ENCODE results near the gene FMNL3.
A peak's percentile ranks its signal among the peaks of the same experiment; 100 is the strongest.

Gene FMNL3

GRCh38 chr12:49674318-49674981 is 32.8 kb downstream of the FMNL3 start:
- DNase-seq (ENCODE audit: low read depth, low spot score) = no peak

GRCh38 chr12:49673446-49674317 is 33.5 kb downstream of the FMNL3 start:
- DNase-seq (ENCODE audit: low read depth, low spot score) = no peak

DNA sequence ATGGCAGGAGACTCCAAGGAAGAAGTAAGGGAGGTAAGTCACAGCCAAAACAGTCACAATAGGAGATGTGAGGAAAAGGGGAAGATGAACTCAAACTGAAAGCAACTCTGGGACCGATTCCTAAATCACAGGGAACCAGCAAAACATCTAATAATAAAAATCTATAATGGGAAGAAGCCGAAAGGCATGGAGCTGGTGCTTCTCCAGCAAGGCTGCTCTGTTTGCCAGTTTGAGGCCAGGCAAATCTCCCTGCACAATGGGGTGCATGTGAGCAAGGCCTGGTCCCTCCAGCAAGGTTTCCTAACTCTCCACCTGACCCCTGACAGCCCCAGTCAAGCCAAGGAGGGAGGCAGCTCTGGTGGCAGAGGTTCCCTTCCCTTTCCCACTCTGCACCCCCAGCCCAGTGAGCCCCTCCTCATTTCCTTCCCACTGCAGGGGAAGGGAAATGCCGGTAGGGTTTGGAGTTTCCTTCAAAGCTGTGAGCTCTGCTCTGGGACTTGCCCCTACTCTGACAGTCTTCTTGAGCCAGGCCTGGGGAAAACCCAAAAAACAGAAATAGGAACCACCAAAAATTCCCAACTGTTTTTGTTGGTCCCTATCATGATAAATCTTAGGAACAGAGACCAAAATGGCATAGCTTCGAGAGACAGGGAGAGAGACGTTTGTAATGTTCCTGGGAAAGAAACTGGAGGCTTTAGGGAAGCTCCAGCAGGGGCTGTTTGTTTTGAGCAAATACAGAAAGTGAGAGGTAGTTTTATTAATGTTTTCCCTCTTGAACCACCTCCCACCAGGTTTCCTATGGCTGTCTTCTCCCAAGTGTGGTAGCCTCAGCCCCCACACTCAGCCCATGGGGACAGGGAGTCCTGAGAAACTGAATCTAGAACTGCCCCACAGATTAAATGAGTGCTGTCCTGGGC is 34.6 kb downstream of the FMNL3 start:
- no peak for DNase-seq (ENCODE audit: low read depth, low spot score)

- peak; percentile 27 for DNase-seq (ENCODE audit: low read depth, low spot score)
Measured at GRCh38 chr12:49671031-49671765, 36.0 kb downstream of the FMNL3 start.

- DNase-seq (ENCODE audit: low read depth, low spot score) = no peak
Measured at GRCh38 chr12:49669796-49670195, 37.4 kb downstream of the FMNL3 start.

GRCh38 chr12:49667325-49668090 is 39.7 kb downstream of the FMNL3 start:
- no peak for DNase-seq (ENCODE audit: low read depth, low spot score)

- no peak for DNase-seq (ENCODE audit: low read depth, low spot score)
Measured at GRCh38 chr12:49666176-49666575, 41.0 kb downstream of the FMNL3 start.

GRCh38 chr12:49665384-49665783 is 41.8 kb downstream of the FMNL3 start:
- DNase-seq (ENCODE audit: low read depth, low spot score) = no peak

DNA sequence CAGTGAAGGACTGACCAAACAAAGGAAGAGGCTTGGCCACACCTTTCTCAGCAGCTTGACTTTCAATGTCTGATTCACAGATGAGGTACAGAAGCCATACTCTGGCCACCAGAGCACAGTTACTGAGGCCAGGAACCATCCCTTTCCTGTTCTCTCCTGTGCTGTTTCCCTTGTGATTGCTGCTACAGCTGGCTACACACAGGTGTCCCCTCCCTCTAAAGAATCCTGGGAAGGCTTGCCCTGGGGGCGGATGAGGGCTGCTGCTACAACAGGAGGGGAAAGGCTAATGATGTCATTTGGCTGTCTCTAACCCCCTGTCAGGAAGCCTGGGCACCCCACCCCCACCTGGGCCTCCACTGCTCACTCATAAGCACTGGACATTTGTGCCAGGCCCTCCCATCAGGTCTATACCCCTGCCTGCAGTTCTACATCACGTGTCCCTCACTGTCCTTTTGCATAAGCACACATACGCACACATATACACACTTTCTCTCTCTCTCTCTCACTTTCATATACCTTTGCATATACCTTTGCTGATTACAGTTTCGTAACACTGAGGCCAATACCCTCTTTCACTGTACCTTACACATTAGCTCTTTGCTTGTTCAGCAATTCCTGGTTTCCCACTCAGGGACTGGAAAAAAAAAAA is 42.5 kb downstream of the FMNL3 start:
- no peak for DNase-seq (ENCODE audit: low read depth, low spot score)

- no peak for DNase-seq (ENCODE audit: low read depth, low spot score)
Measured at GRCh38 chr12:49664167-49664566, 43.0 kb downstream of the FMNL3 start.

DNA sequence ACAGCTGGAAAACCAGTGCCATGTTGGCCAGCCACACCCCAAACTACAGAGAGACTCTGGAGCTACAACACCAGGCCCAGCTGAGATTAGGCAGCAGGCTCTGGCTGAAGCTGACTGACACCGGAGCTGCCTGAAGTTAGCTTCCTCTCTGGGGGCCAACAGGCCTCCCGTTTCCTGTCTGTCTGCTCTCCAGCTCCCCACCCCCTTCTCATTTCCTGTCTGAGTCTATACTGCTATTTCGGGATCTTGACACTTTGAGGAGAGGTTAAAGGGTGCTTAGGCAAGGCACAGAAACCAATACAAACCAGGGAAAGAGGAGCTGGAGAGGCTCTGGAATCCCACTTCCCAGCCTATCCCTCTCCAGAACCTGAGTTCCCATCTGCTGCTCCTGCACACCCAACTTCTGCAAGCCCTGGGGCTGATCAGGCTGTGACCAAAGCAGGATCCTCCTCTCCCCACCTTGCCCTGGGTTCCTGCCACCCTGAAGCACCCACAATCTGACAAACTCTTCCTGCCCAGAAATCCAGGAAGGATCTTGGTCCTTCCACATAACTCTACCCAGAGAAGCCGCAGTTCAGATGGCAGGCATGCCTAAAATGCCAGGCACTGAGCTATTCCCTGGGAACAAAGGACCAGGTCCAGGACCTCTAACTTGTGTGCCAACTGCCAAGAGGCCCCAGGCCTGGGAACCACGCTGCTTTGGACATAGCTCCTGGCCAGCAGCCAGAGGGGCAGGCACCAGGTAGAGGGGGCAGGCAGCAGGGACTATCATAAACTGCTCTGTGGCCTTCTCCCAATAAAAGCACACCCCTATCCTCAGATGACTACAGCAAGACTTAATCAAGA is 44.0 kb downstream of the FMNL3 start:
- DNase-seq (ENCODE audit: low read depth, low spot score) = peak; percentile 34

DNA sequence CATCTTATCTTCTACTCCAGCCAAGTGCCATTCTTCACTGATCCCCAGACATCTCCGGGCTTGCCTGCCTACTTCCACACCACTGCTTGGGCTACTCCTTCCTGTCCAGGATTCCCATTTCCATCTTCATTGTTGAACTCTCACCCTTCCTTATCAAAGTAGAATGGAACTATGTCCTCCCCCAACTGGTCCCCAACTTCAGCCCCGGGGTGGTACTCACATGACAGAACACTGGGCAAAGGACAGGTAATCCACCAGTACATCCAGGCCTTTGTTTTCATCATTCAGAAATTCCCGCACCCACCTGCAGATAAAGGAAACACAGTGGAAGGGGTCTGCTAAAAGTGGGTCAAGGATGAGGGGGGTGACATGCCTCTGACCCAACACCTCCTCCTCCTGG is 45.5 kb downstream of the FMNL3 start:
- no peak for DNase-seq (ENCODE audit: low read depth, low spot score)

DNA sequence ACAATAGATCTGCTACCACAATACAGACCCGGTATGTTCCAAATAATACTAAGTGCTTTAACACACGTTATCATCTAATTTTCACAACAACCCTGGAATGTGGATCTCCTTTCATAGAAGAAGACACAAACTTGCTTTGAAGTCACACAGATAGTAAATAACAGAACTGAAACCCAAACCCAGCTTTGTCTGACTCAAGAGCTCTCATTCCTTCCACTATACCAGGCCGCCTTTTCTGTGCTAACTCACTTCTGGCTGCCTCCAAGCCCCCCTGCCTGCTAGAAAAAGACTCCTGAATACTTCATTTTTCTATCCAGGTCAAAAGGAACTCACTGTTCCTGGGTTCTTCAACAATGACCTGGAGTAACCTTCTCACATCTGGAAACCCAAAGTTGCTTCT is 46.0 kb downstream of the FMNL3 start:
- no peak for DNase-seq (ENCODE audit: low read depth, low spot score)

DNA sequence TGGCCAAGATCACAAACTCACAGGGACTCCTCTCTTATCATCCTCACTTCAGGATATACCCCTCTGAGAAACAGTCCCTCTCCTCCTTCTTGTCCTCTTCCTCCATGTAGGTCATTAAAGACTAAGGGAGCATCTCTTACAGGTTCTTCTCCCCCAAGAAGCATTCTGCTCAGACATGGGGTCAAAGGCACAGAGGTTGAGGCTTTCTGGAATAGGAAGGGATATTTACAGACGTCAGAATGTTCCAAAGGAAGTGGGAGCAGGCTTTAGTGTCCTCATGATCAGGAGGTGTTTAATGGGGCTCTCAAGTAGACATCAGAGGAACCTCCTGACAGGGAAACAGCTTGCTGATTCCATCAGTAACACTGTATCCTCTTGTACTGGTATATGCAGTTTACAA is 47.5 kb downstream of the FMNL3 start:
- DNase-seq (ENCODE audit: low read depth, low spot score) = no peak

DNA sequence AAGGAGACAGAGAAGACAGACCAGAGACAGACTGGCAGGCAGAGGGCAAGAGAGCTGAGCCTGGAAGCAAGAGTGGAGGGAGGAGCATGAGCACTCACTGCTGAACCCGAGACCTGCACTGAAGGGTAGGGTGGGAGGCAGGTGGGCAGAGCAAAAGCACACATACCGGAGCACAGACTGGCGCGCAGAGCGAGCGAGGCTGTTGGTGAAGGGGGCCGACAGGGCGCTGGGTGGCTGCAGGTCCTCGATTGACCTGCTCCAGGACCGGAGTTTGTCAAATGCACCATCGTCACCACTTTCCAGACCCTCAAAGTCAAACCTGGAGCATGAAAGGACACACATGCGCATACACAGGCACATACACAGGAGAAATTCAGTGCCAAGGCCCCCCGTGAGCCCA is 48.9 kb downstream of the FMNL3 start:
- no peak for DNase-seq (ENCODE audit: low read depth, low spot score)

DNA sequence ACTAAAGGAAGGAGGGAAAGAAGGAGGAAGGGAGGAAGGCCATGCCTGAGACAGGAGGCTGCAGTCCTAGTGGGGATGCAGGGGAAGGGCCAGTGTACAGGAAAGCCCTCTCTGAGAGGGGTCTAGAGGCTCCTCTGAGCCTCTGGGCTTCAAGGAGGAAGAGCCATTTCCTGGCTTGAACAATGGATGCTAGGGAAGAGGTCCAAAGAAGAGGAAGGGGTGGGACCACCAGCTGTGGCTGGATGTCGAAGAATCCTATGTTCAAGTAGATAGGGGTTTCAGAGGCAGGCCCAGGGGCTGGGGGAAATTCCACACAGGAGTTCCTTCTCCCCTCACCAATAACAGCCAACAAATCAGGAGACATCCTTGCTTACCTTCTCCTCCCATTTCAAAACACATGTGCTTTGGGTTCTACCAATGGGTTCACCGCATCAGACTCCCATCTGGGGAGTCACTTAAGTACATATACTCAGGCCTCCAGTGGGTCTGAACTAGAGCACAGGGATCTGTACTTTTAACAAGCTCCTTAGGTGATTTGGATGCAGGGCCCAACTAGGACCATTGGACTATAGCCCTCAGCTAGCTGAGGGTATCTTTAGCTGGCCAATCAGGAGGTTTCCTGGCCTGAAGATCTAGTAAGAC is 51.5 kb downstream of the FMNL3 start:
- no peak for DNase-seq (ENCODE audit: low read depth, low spot score)

DNA sequence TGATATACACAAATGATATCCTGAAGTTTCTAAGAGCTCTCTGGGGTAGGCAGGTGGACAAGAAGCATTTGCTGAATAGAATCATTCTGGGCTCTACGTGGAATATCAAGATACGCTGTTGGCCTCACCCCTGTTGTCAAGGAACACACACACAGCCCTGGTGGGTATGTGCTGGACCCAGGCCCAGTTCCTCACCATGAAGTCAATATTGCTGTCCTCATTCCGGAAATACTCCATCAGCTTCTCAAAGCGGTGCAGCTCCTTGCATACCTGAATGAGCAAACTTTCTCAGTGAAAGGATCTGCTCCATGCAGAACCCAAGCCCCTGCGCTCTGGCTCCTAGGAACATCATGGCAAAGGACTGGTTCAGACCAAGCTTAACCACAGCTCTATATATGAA is 52.5 kb downstream of the FMNL3 start:
- DNase-seq (ENCODE audit: low read depth, low spot score) = no peak

DNA sequence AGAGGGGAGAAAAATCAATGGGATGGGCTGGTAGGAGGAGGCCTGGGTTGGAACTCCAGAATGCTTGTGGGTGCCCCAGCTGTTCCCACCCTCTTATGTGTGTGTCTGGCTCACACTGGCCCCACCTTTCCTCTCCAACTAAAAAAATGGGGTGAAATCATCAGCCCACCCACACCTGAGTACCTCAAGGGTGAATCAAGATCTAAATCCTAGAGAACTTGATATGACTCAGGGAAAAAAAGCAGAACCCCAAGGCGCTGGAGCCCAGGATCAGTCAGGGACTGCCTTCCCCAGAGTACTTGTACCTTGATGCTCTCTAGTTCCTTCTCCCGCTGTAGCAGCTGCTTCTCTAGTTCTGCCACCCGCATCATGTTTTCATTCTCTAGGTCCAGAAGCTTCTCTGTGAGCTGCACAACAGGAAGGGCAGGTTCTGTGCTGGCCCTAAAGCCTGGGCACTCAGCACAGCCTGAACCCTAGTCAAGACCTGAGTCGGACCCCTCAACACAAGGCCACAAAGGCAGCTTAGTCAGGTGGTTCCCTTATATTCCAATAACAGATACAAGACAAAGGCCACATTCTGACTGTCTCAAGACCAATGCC is 54.2 kb downstream of the FMNL3 start:
- no peak for DNase-seq (ENCODE audit: low read depth, low spot score)
